Liver (tissue), 9 donors: Measurements from ENCODE around the gene MAP2K3. TPM values are rescaled to one million over a fixed set of nuclear protein-coding genes. Genes with fewer than 3 reads are reported as not detected.

Source experiments
- DNase-seq: peaks from one replicate; pipeline ENCODE4 v3.0.0-alpha.2; 2017; ENCODE audit warnings: low spot score
- H3K27ac ChIP-seq, 2 donors: one replicate each; pipeline ENCODE4 v1.7.0; 2013; ENCODE audit warnings: inconsistent platforms in 2 of 2, low read length in 2 of 2, control low read depth in 1 of 2, low read depth in 1 of 2, mild to moderate bottlenecking in 1 of 2
- H3K27me3 ChIP-seq, 4 donors: one replicate each; pipeline versions ENCODE4 v1.6.1 to v1.7.0; 2013; ENCODE audit warnings: low read length in 3 of 4, inconsistent platforms in 1 of 4, mild to moderate bottlenecking in 1 of 4, moderate library complexity in 1 of 4; ENCODE audit not compliant: control insufficient read depth in 4 of 4, insufficient read depth in 4 of 4
- H3K36me3 ChIP-seq, 4 donors: one replicate each; pipeline versions ENCODE4 v1.6.1 to v1.7.0; 2013; ENCODE audit warnings: low read length in 3 of 4, mild to moderate bottlenecking in 3 of 4, low read depth in 1 of 4, moderate library complexity in 1 of 4; ENCODE audit not compliant: control insufficient read depth in 4 of 4, insufficient read depth in 3 of 4
- H3K4me1 ChIP-seq, 4 donors: one replicate each; pipeline versions ENCODE4 v1.6.1 to v1.7.0; 2013; ENCODE audit warnings: low read length in 3 of 4, mild to moderate bottlenecking in 3 of 4, moderate library complexity in 1 of 4; ENCODE audit not compliant: control insufficient read depth in 4 of 4, insufficient read depth in 4 of 4
- H3K4me3 ChIP-seq, 3 donors: one replicate each; pipeline versions ENCODE4 v1.6.1 to v1.7.0; 2013; ENCODE audit warnings: low read length in 3 of 3, control low read depth in 1 of 3, low read depth in 1 of 3, mild to moderate bottlenecking in 1 of 3
- H3K9ac ChIP-seq, 2 donors: one replicate each; pipeline ENCODE4 v1.7.0; 2013; ENCODE audit warnings: low read length in 2 of 2, mild to moderate bottlenecking in 2 of 2, moderate library complexity in 2 of 2, control low read depth in 1 of 2, low read depth in 1 of 2
- H3K9me3 ChIP-seq, 4 donors: one replicate each; pipeline versions ENCODE4 v1.6.1 to v1.7.0; 2013; ENCODE audit warnings: low read length in 3 of 4; ENCODE audit not compliant: control insufficient read depth in 4 of 4
- ATF3 ChIP-seq: IDR thresholded peaks from 2 replicates; pipeline ENCODE4 v1.6.1; 2016; ENCODE audit warnings: antibody characterized with exemption
- CTCF ChIP-seq: fragments of 150-350 bp; IDR thresholded peaks from 2 replicates; pipeline ENCODE4 v1.5.1; 2017; ENCODE audit warnings: improper control_type of control experiment, low read depth, low read length; ENCODE audit not compliant: missing input control
- EGR1 ChIP-seq, 2 donors: IDR thresholded peaks; 2 replicates each; pipeline ENCODE4 v1.6.1; 2016 to 2018; ENCODE audit warnings: antibody characterized with exemption in 2 of 2, low read depth in 2 of 2
- FOXA1 ChIP-seq: IDR thresholded peaks from 2 replicates; pipeline ENCODE4 v1.6.1; 2016; ENCODE audit warnings: antibody characterized with exemption
- FOXA2 ChIP-seq: IDR thresholded peaks from 2 replicates; pipeline ENCODE4 v1.6.1; 2016; ENCODE audit warnings: antibody characterized with exemption
- GABPA ChIP-seq, 2 donors: IDR thresholded peaks in 1 of 2; conservative IDR thresholded peaks in 1 of 2; 2 replicates each; pipeline ENCODE4 v1.6.1; 2016; ENCODE audit warnings: antibody characterized with exemption in 2 of 2, mild to moderate bottlenecking in 1 of 2, moderate library complexity in 1 of 2
- HNF4A ChIP-seq, 2 donors: conservative IDR thresholded peaks; 2 replicates each; pipeline ENCODE4 v1.6.1; 2016; ENCODE audit warnings: antibody characterized with exemption in 2 of 2, mild to moderate bottlenecking in 2 of 2
- HNF4G ChIP-seq: IDR thresholded peaks from 2 replicates; pipeline ENCODE4 v1.6.1; 2016; ENCODE audit warnings: antibody characterized with exemption
- JUND ChIP-seq, 2 donors: IDR thresholded peaks; 2 replicates each; pipeline ENCODE4 v1.6.1; 2016; ENCODE audit warnings: antibody characterized with exemption in 2 of 2
- MAX ChIP-seq: IDR thresholded peaks from 2 replicates; pipeline ENCODE4 v1.6.1; 2016; ENCODE audit warnings: antibody characterized with exemption
- NR2F2 ChIP-seq: IDR thresholded peaks from 2 replicates; pipeline ENCODE4 v1.6.1; 2016; ENCODE audit warnings: antibody characterized with exemption
- RAD21 ChIP-seq, 2 donors: IDR thresholded peaks; 2 replicates each; pipeline ENCODE4 v1.6.1; 2016; ENCODE audit warnings: antibody characterized with exemption in 2 of 2, mild to moderate bottlenecking in 2 of 2
- REST ChIP-seq: IDR thresholded peaks from 2 replicates; pipeline ENCODE4 v1.6.1; 2016; ENCODE audit warnings: antibody characterized with exemption, mild to moderate bottlenecking
- RXRA ChIP-seq, 2 donors: IDR thresholded peaks; 2 replicates each; pipeline ENCODE4 v1.6.1; 2017 to 2018; ENCODE audit warnings: antibody characterized with exemption in 2 of 2, mild to moderate bottlenecking in 1 of 2
- SP1 ChIP-seq: IDR thresholded peaks from 2 replicates; pipeline ENCODE4 v1.6.1; 2018; ENCODE audit warnings: antibody characterized with exemption, mild to moderate bottlenecking
- TAF1 ChIP-seq: conservative IDR thresholded peaks from 2 replicates; pipeline ENCODE4 v1.6.1; 2016; ENCODE audit warnings: antibody characterized with exemption, mild to moderate bottlenecking
- YY1 ChIP-seq: IDR thresholded peaks from 2 replicates; pipeline ENCODE4 v1.6.1; 2016; ENCODE audit warnings: antibody characterized with exemption, mild to moderate bottlenecking
- ZBTB33 ChIP-seq: IDR thresholded peaks from 2 replicates; pipeline ENCODE4 v1.6.1; 2016; ENCODE audit warnings: antibody characterized with exemption
- WGBS: extraction: QIAGEN DNeasy Blood & Tissue Kit; methylation state at CpG from one replicate; pipeline ENCODE4 v1.1.7; 2013; 5-methylcytosine and 5-hydroxymethylcytosine counted together
- polyA plus RNA-seq, 2 donors: library from polyadenylated mRNA; stranded (reverse) in 1 of 2; unstranded in 1 of 2; fragments of 200-250 nt in 1 of 2; fragments of >200 nt in 1 of 2; fragmentation: Nextera tagmentation in 1 of 2; extraction: Ambion mirVana in 1 of 2; gene quantifications; one replicate each; pipeline versions ENCODE4 v1.2.1 to v1.2.3, GENCODE V29; 2013 to 2015
- total RNA-seq, 2 donors: library from RNA; depleted of rRNA; stranded (reverse); fragments of >200 nt; gene quantifications; one replicate each; pipeline ENCODE4 v1.2.3, GENCODE V29; 2014
- donor health status: healthy.
- donor health status: healthy.
- donor health status: healthy.
- donor health status: healthy.
- donor health status: healthy.

MAP2K3 gene
- total and polyA plus RNA-seq, 4 donors = 21.6 to 88.4 (median 30.5) TPM

- H3K27me3 ChIP-seq = no peaks in the 10 kb centered on the region
- H3K36me3 ChIP-seq = peaks cover 0 to 25% (median 13%) of the 10 kb centered on the region in 4 donors
- H3K9me3 ChIP-seq = no peaks in the 10 kb centered on the region
- H3K4me1 ChIP-seq = peaks cover 0 to 15% (median under 1%) of the 10 kb centered on the region in 4 donors
- TF ChIP-seq CTCF (no peak), RAD21 (IDR thresholded peaks at IDR 0.05) (no peak), ATF3 (no peak), TAF1 (no peak), GABPA (IDR thresholded peaks at IDR 0.05 in 1 of 2, conservative IDR thresholded peaks at IDR 0.05 in 1 of 2) (no peak), ZBTB33 (no peak), EGR1 (IDR thresholded peaks at IDR 0.05; ENCODE audit: low read depth in 2 of 2) (no peak), FOXA1 (no peak), JUND (IDR thresholded peaks at IDR 0.05) (no peak), HNF4G (no peak), SP1 (no peak), MAX (no peak), NR2F2 (no peak), FOXA2 (no peak), RXRA (IDR thresholded peaks at IDR 0.05) (no peak), REST (no peak), HNF4A (conservative IDR thresholded peaks at IDR 0.05) (no peak), YY1 (no peak)
- no peak overlapping the region for H3K27ac ChIP-seq
- no peak overlapping the region for H3K4me3 ChIP-seq
- H3K9ac ChIP-seq = no peak overlapping the region
- DNase-seq = peak; percentile 66
- WGBS = 81% methylated on average over 19 of the region's 19 CpGs
Measured at GRCh38 chr17:21295036-21295952, 10.8 kb downstream of the MAP2K3 start.
